Measurements from ENCODE around the gene LRRK2.
A peak's percentile ranks its signal among the peaks of the same experiment; 100 is the strongest.

Gene LRRK2

DNA sequence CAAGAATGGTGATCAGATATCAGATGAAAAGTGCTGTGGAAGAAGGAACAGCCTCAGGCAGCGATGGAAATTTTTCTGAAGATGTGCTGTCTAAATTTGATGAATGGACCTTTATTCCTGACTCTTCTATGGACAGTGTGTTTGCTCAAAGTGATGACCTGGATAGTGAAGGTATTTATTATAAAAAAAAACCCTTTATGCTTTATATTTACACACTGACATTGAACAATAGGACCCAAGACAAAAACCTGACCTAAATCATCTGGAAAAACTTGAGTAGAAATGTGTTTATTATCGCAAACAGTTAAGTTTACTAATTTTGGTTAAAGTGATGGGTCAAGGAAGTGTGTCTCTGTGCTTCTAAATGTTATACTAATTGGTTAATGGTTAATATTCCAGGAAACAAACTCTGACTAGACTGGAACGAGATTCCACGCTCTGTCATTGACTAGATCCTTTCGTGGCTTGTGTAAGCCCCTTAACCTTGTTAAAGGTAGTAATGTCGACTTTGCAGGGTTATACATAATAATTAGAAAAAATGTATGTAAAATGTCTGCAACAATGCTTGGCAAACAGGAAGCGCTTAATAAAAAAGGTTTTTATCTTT lies 62.7 kb downstream of the LRRK2 start:
- peaks cover 2% of the 10 kb centered on the region for H3K36me3 Mint-ChIP-seq (ENCODE audit: insufficient read depth)

DNA sequence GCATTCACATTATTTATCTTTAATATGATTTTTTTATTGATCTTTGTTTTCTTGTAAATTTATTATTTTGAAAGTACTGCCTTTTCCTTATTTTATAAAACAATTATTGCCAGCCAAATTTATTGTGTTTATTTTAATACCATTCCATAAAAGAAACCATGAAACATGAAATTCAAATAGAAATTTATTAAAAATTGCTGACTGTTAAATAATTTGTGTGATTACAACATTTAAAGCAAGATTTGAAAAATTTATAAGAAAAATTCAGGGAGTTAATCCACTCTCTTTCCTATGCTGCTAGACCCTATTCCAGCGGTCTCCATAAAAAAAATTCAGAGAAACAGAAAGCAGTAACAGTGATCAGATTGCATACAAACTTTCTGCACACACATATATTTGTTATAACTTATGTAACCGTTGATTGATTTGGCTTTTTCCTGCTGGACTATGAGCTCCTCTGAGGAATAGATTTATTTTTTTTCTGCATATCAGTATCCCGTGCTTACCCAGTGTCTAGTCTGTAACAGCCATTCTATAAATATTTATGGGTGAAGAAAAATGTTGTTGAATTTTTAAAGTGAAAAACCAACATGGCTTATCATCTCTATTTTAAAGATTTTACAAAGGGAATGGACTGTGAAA lies 68.1 kb downstream of the LRRK2 start:
- no peaks in the 10 kb centered on the region for H3K27me3 Mint-ChIP-seq

More for the DNA sequence above, 62.7 kb downstream of the LRRK2 start:
- Mint-ChIP-seq H3K4me3 (no peak overlapping the region), H3K4me1 (ENCODE audit: low read depth in 2 of 2) (no peaks in the 10 kb centered on the region), H3K9me3 (no peaks in the 10 kb centered on the region), H3K27ac (no peak overlapping the region), H3K27me3 (no peaks in the 10 kb centered on the region)
- ATAC-seq (replicated peaks) (no peak), DNase-seq (no peak)

DNA sequence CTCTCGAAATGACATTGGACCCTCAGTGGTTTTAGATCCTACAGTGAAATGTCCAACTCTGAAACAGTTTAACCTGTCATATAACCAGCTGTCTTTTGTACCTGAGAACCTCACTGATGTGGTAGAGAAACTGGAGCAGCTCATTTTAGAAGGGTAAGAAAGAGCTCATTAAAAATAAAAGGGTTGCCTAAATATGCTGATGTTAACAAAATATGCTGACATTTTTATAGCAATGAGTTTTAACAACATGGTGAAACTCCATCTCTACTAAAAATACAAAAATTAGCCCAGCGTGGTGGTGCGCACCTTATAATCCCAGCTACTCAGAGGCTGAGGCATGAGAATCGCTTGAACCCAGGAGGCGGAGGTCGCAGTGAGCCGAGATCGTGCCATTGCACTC lies 73.5 kb downstream of the LRRK2 start:
- H3K36me3 Mint-ChIP-seq (ENCODE audit: insufficient read depth), result peaks cover 2% of the 10 kb centered on the region
- no peaks in the 10 kb centered on the region for H3K27me3 Mint-ChIP-seq
- no peaks in the 10 kb centered on the region for H3K4me1 Mint-ChIP-seq (ENCODE audit: low read depth in 2 of 2)
- H3K9me3 Mint-ChIP-seq, result no peaks in the 10 kb centered on the region
- no peak overlapping the region for H3K27ac Mint-ChIP-seq
- ATAC-seq (replicated peaks) (no peak), DNase-seq (no peak)
- no peak overlapping the region for H3K4me3 Mint-ChIP-seq

More for the DNA sequence above, 68.1 kb downstream of the LRRK2 start:
- DNase-seq (no peak), ATAC-seq (replicated peaks) (no peak)
- no peaks in the 10 kb centered on the region for H3K9me3 Mint-ChIP-seq
- no peaks in the 10 kb centered on the region for H3K36me3 Mint-ChIP-seq (ENCODE audit: insufficient read depth)
- H3K27ac Mint-ChIP-seq, result no peak overlapping the region
- no peak overlapping the region for H3K4me3 Mint-ChIP-seq
- H3K4me1 Mint-ChIP-seq (ENCODE audit: low read depth in 2 of 2), result no peaks in the 10 kb centered on the region

DNA sequence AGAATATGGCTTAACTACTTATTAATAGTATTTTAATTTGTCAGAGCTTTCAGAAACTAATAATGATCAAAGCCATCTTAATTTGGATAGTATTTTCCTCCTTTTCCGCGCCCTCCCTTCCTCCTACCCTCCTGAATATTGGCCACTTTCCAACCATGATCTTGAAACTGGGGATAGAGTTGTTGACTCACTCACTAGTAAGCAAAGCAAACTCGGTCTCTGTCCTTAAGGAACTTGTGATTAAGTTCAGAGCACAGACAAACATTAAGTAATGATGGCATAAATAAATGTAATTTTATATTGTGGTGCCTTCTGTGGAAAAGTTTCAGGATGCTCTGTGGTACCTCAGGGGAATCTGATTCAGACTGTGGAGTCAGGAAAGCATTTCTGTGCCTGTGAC lies 75.7 kb downstream of the LRRK2 start:
- no peak overlapping the region for H3K4me3 Mint-ChIP-seq
- DNase-seq (no peak), ATAC-seq (replicated peaks) (no peak)
- H3K36me3 Mint-ChIP-seq (ENCODE audit: insufficient read depth), result peaks cover 2% of the 10 kb centered on the region
- H3K9me3 Mint-ChIP-seq, result no peaks in the 10 kb centered on the region
- H3K27ac Mint-ChIP-seq, result no peak overlapping the region
- no peaks in the 10 kb centered on the region for H3K27me3 Mint-ChIP-seq
- H3K4me1 Mint-ChIP-seq (ENCODE audit: low read depth in 2 of 2), result no peaks in the 10 kb centered on the region

DNA sequence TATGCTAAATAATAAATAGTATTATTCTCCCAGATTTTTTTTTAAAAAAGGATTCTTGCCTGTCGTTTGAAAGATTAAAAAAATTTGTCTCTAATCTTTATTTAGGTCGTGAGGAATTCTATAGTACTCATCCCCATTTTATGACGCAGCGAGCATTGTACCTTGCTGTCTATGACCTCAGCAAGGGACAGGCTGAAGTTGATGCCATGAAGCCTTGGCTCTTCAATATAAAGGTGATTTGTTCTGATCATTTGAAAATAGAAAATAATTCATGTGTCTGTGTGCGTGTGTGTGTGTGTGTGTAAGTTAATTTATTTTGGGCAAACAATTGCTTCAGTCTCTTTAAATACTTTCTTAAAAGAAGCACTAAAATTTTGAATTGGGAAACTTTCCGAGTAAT lies 84.2 kb downstream of the LRRK2 start:
- H3K27me3 Mint-ChIP-seq, result no peaks in the 10 kb centered on the region
- ATAC-seq (replicated peaks) (no peak), DNase-seq (no peak)
- no peaks in the 10 kb centered on the region for H3K9me3 Mint-ChIP-seq
- H3K36me3 Mint-ChIP-seq (ENCODE audit: insufficient read depth), result no peaks in the 10 kb centered on the region
- H3K4me1 Mint-ChIP-seq (ENCODE audit: low read depth in 2 of 2), result no peaks in the 10 kb centered on the region
- no peak overlapping the region for H3K4me3 Mint-ChIP-seq
- no peak overlapping the region for H3K27ac Mint-ChIP-seq

DNA sequence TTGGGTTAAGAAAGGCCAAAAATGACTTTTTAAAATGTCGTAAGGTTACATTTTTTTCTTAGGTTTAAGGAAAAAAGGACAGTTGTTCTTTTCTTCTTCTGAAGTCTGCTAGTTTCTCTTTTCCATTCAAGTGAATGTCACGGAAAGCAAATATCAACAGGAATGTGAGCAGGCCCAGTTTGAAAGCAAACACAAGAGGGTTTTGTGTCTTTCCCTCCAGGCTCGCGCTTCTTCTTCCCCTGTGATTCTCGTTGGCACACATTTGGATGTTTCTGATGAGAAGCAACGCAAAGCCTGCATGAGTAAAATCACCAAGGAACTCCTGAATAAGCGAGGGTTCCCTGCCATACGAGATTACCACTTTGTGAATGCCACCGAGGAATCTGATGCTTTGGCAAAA lies 85.4 kb downstream of the LRRK2 start:
- no peaks in the 10 kb centered on the region for H3K9me3 Mint-ChIP-seq
- H3K36me3 Mint-ChIP-seq (ENCODE audit: insufficient read depth), result no peaks in the 10 kb centered on the region
- no peak overlapping the region for H3K27ac Mint-ChIP-seq
- no peak overlapping the region for H3K4me3 Mint-ChIP-seq
- H3K27me3 Mint-ChIP-seq, result no peaks in the 10 kb centered on the region
- DNase-seq (no peak), ATAC-seq (replicated peaks) (no peak)
- H3K4me1 Mint-ChIP-seq (ENCODE audit: low read depth in 2 of 2), result no peaks in the 10 kb centered on the region

DNA sequence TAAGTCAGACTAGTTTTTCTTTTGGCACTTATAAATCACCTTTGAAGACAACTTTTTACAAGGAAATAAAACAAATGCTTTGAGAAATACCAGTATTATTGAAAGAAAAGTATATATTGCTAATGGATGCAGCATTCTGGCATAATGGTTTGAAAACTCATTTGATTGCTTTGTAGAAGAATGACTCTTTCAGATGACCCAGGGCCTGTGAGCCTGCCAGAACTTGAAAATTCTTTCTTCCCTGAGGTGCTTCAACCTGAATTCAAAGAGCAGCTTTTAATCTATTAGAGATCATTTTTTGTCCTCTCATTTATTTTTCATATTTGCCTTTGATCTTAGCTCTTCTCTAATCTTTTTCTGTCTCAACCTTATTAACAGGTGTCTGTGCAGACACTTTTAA lies 87.4 kb downstream of the LRRK2 start:
- no peak overlapping the region for H3K27ac Mint-ChIP-seq
- no peaks in the 10 kb centered on the region for H3K27me3 Mint-ChIP-seq
- H3K36me3 Mint-ChIP-seq (ENCODE audit: insufficient read depth), result no peaks in the 10 kb centered on the region
- H3K9me3 Mint-ChIP-seq, result no peaks in the 10 kb centered on the region
- DNase-seq, result no peak
- no peak overlapping the region for H3K4me3 Mint-ChIP-seq
- no peak for ATAC-seq (replicated peaks)
- no peaks in the 10 kb centered on the region for H3K4me1 Mint-ChIP-seq (ENCODE audit: low read depth in 2 of 2)

DNA sequence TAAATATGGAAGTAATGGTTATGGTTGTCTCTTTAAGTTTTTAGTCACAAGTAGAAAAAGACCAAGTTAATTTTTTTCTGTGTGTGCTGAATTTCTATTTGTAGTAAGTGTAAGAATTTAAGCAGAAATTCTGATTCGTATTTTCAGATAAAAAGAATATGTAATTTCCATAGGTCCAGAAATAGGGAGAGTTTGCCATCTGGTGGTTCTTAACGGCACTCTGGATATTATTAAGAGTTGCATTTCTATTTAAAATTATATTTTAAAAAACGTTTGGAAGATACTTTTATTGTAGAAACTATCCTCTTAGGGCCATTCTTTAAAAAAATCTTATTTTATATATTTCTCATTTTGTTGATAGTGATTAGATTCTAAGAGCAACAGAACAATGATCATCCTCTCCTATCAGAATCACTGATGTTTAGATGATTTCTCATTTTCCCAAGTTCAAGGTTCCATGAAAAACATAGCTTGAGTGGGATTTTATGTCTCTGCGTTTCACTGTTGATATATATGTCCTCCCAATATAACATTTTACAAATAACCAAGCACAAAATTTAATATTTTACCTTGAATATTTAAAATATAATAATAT lies 88.3 kb downstream of the LRRK2 start:
- H3K9me3 Mint-ChIP-seq, result no peaks in the 10 kb centered on the region
- H3K4me1 Mint-ChIP-seq (ENCODE audit: low read depth in 2 of 2), result no peaks in the 10 kb centered on the region
- H3K27ac Mint-ChIP-seq, result no peak overlapping the region
- no peaks in the 10 kb centered on the region for H3K36me3 Mint-ChIP-seq (ENCODE audit: insufficient read depth)
- no peak for ATAC-seq (replicated peaks)
- no peak overlapping the region for H3K4me3 Mint-ChIP-seq
- no peak for DNase-seq
- H3K27me3 Mint-ChIP-seq, result no peaks in the 10 kb centered on the region

DNA sequence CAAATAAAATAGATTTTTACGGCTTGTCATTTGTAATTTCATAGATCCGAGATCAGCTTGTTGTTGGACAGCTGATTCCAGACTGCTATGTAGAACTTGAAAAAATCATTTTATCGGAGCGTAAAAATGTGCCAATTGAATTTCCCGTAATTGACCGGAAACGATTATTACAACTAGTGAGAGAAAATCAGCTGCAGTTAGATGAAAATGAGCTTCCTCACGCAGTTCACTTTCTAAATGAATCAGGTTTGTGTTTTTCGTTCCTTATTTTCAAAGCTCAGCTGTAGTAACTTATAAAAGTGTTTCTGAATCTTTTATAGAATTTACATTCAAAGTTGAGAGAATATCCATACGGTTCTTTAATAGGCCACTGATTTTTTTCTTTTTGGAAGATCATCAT lies 89.1 kb downstream of the LRRK2 start:
- DNase-seq (no peak), ATAC-seq (replicated peaks) (no peak)
- Mint-ChIP-seq H3K4me3 (no peak overlapping the region), H3K36me3 (ENCODE audit: insufficient read depth) (no peaks in the 10 kb centered on the region), H3K27ac (no peak overlapping the region), H3K4me1 (ENCODE audit: low read depth in 2 of 2) (no peaks in the 10 kb centered on the region), H3K27me3 (no peaks in the 10 kb centered on the region), H3K9me3 (no peaks in the 10 kb centered on the region)

DNA sequence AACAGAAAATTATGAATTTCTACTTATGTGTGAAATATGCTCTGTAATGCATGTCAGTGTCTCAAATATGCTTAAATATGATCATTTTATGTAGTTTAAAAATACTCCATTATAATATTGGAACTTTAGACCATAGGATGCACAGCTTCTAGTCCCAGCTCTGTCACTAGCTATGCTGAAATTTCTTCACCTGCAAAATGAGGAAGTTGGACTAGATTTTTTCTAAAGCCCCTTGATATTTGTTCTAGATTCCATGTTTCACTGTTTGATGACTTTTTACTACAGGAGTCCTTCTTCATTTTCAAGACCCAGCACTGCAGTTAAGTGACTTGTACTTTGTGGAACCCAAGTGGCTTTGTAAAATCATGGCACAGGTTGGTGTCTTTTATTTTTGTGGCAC lies 90.1 kb downstream of the LRRK2 start:
- H3K27me3 Mint-ChIP-seq, result no peaks in the 10 kb centered on the region
- no peak for ATAC-seq (replicated peaks)
- no peaks in the 10 kb centered on the region for H3K9me3 Mint-ChIP-seq
- H3K27ac Mint-ChIP-seq, result no peak overlapping the region
- H3K36me3 Mint-ChIP-seq (ENCODE audit: insufficient read depth), result no peaks in the 10 kb centered on the region
- H3K4me3 Mint-ChIP-seq, result no peak overlapping the region
- DNase-seq, result no peak
- no peaks in the 10 kb centered on the region for H3K4me1 Mint-ChIP-seq (ENCODE audit: low read depth in 2 of 2)

DNA sequence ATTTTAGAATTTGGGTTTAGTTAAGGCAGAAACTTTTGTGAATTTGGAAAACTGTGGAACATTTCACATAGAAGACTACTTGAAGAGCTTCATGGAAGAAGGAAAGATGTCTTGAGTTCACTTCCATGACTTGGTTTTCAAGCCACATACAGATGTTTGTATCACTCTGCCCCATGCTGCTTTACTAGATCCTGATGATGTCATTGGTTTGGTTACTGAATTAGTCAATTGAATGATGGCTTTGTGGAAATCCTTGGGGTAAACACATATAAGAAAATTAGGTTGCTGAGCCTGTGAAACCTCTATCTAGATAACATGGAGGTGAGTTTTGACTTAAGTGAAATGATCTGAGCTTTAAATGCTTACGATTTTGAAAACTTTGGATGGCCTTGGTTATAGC lies 90.6 kb downstream of the LRRK2 start:
- Mint-ChIP-seq H3K27ac (no peak overlapping the region), H3K9me3 (no peaks in the 10 kb centered on the region), H3K36me3 (ENCODE audit: insufficient read depth) (no peaks in the 10 kb centered on the region), H3K4me1 (ENCODE audit: low read depth in 2 of 2) (no peaks in the 10 kb centered on the region), H3K27me3 (no peaks in the 10 kb centered on the region), H3K4me3 (no peak overlapping the region)
- no peak for DNase-seq
- no peak for ATAC-seq (replicated peaks)

DNA sequence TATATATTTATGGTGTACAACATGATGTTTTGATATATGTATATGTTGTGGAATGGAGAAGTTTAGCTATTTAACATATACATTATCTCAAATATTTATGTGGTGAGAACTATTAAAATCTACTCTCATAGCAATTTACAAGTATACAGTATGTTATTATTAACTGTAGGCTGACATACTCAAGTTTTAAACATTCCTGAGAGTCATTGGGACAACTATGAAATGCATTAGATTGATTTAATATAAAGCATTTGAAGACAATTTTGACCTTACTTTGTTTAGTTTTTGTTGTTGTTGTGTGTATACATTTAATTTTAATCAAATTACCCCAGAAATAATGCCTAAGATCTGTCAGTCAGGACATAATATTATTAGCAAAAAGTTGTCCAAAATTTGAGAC lies 99.5 kb downstream of the LRRK2 start:
- Mint-ChIP-seq H3K27ac (no peak overlapping the region), H3K4me3 (no peak overlapping the region), H3K36me3 (ENCODE audit: insufficient read depth) (no peaks in the 10 kb centered on the region), H3K4me1 (ENCODE audit: low read depth in 2 of 2) (no peaks in the 10 kb centered on the region), H3K9me3 (peaks cover 0 to 1% of the 10 kb centered on the region in 2 donors), H3K27me3 (no peaks in the 10 kb centered on the region)
- no peak for DNase-seq
- no peak for ATAC-seq (replicated peaks)

DNA sequence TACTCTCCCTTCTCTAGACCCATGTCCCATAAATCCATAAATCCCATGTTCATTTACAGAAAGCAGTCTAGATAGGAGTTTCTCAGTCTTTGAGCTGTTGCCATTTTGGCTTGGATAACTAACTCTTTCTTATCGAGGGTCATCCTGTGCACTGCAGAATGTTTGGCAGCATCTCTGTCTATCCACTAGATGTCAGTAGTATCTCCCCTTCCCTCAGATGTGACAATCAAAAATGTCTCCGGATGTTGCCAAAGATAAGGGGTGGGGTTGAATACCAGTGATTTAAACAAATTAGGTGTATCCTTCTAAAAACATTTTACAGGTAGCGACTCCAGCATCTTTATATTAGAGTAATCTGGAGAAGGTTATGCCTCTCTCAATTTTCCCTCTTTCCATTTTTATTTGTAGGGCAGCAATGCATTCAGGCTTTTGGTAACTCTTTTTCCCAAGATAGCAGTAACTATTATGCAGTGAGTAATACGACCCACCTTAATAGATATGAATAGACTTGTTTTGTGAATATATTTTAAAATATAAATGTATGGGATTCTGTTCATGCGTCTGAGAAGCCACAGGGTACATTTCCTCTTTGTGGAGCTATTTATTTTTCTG lies 100.7 kb downstream of the LRRK2 start:
- no peak overlapping the region for H3K27ac Mint-ChIP-seq
- no peaks in the 10 kb centered on the region for H3K27me3 Mint-ChIP-seq
- H3K36me3 Mint-ChIP-seq (ENCODE audit: insufficient read depth), result no peaks in the 10 kb centered on the region
- ATAC-seq (replicated peaks), result peak; percentile 50
- DNase-seq, result no peak
- H3K4me3 Mint-ChIP-seq, result no peak overlapping the region
- peaks cover 0 to 1% of the 10 kb centered on the region in 2 donors for H3K9me3 Mint-ChIP-seq
- H3K4me1 Mint-ChIP-seq (ENCODE audit: low read depth in 2 of 2), result no peaks in the 10 kb centered on the region

DNA sequence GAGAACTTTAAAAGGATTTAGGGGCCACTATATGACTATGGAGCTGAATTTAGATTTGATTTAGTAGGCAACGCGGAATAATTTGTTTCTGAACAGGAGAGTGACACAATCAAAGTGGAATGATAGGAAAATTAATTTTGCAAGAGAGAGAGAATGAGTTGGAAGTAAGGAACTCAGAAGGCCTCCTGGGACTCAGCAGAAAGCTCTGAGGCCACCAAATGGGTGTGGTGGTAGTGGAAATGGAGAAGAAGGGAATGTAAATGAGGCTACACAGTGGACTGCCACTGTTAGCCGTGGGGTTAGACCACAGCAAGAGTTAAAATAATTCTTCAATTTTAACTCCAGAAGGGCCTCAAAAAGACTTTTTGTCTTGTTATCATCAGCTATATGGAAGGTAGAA lies 102.7 kb downstream of the LRRK2 start:
- DNase-seq, result no peak
- H3K4me3 Mint-ChIP-seq, result no peak overlapping the region
- no peaks in the 10 kb centered on the region for H3K36me3 Mint-ChIP-seq (ENCODE audit: insufficient read depth)
- H3K27ac Mint-ChIP-seq, result no peak overlapping the region
- peaks cover 0 to 1% of the 10 kb centered on the region in 2 donors for H3K9me3 Mint-ChIP-seq
- ATAC-seq (replicated peaks), result no peak
- H3K4me1 Mint-ChIP-seq (ENCODE audit: low read depth in 2 of 2), result no peaks in the 10 kb centered on the region
- no peaks in the 10 kb centered on the region for H3K27me3 Mint-ChIP-seq

Measured in effector memory CD8-positive, alpha-beta T cell (primary cell).